GM12865 (cell line): ENCODE data around the gene PJVK.

Experiments used
- DNase-seq: peaks from one replicate; pipeline ENCODE4 v3.0.0; 2010; ENCODE audit warnings: low read depth
- H3K4me3 ChIP-seq: 2 replicates; pipeline ENCODE4 v1.5.1; 2011; ENCODE audit warnings: mild to moderate bottlenecking, low read depth, low read length, control low read depth
- CTCF ChIP-seq: IDR thresholded peaks from 2 replicates; pipeline ENCODE4 v1.5.1; 2011; ENCODE audit warnings: low read length, control low read depth, low read depth, inconsistent platforms; ENCODE audit not compliant: insufficient read depth; ENCODE audit errors: missing control alignments

PJVK gene

GRCh38 chr2:178510384-178510783, 59.2 kb downstream of the PJVK start:
- no peak for TF ChIP-seq CTCF
- no peak overlapping the region for H3K4me3 ChIP-seq

More at GRCh38 chr2:178510384-178510783, 59.2 kb downstream of the PJVK start:
- no peak for DNase-seq
